BJ (cell line): Measurements from ENCODE around the gene GOLGA3. TPM values are rescaled to one million over a fixed set of nuclear protein-coding genes. Genes with fewer than 3 reads are reported as not detected.
A peak's percentile ranks its signal among the peaks of the same experiment; 100 is the strongest.

ENCODE experiments used
- CTCF ChIA-PET: fragments of 350-600 bp; formaldehyde crosslinking; extraction: SDS; loops from one replicate; lab custom pipeline; 2021; ENCODE audit warnings: antibody characterized with exemption, inconsistent platforms; lab: Yijun Ruan, JAX
- POLR2A ChIA-PET: fragments of 300-600 bp; sonication (Branson Sonifier 250); formaldehyde crosslinking; extraction: SDS; loops from one replicate; lab custom pipeline; 2021; ENCODE audit warnings: antibody characterized with exemption; lab: Charles Lee
- DNase-seq: peaks from one replicate; pipeline ENCODE4 v3.0.0-alpha.2; 2011; ENCODE audit warnings: low read depth
- H3K27me3 ChIP-seq: 2 replicates; pipeline ENCODE4 v1.6.0; 2011; ENCODE audit warnings: low read length; ENCODE audit not compliant: control insufficient read depth, insufficient read depth
- H3K36me3 ChIP-seq: 2 replicates; pipeline ENCODE4 v1.5.1; 2011; ENCODE audit warnings: low read length; ENCODE audit not compliant: control insufficient read depth, insufficient read depth
- H3K4me3 ChIP-seq: 2 replicates; pipeline ENCODE4 v1.5.1; 2011; ENCODE audit warnings: low read depth, mild to moderate bottlenecking, control low read depth, low read length
- polyA plus RNA-seq: library from polyadenylated mRNA; depleted of rRNA; stranded (reverse); fragments of >200 nt; gene quantifications from 2 replicates; pipeline ENCODE4 v1.2.3, GENCODE V29; 2011
- TF ChIP-seq, protein P1 (sequence below): IDR thresholded peaks from 2 replicates; pipeline ENCODE4 v1.5.1; 2011; ENCODE audit warnings: low read depth, mild to moderate bottlenecking, control low read depth, inconsistent platforms, low read length, moderate library complexity; ENCODE audit not compliant: insufficient read depth

Gene GOLGA3
- polyA plus RNA-seq, 1 experiment: 26.0 TPM

DNA sequence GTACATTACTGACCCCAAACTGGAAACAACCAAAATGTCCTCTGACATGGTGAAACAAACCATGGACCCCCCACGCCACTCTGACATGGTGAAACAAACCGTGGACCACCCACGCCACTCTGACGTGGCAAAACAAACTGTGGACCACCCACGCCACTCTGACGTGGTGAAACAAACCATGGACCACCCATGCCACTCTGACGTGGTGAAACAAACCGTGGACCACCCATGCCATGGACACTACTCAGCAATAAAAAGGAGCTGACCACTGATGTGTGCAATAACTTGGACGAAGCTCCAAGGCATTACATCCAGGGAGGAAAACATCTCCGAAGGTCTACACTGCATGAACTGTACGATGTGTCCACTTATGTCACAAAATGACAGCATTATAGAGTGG lies 3.1 kb upstream of the GOLGA3 start:
- no peak overlapping the region for H3K4me3 ChIP-seq
- H3K36me3 ChIP-seq: peaks cover 7% of the 10 kb centered on the region; the same call in 1 of the 2 replicates
- H3K27me3 ChIP-seq: no peaks in the 10 kb centered on the region
- no peak for DNase-seq
- TF ChIP-seq, protein P1, sequence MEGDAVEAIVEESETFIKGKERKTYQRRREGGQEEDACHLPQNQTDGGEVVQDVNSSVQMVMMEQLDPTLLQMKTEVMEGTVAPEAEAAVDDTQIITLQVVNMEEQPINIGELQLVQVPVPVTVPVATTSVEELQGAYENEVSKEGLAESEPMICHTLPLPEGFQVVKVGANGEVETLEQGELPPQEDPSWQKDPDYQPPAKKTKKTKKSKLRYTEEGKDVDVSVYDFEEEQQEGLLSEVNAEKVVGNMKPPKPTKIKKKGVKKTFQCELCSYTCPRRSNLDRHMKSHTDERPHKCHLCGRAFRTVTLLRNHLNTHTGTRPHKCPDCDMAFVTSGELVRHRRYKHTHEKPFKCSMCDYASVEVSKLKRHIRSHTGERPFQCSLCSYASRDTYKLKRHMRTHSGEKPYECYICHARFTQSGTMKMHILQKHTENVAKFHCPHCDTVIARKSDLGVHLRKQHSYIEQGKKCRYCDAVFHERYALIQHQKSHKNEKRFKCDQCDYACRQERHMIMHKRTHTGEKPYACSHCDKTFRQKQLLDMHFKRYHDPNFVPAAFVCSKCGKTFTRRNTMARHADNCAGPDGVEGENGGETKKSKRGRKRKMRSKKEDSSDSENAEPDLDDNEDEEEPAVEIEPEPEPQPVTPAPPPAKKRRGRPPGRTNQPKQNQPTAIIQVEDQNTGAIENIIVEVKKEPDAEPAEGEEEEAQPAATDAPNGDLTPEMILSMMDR: no peak
- ChIA-PET CTCF (no interaction called here), POLR2A (no interaction called here)

DNA sequence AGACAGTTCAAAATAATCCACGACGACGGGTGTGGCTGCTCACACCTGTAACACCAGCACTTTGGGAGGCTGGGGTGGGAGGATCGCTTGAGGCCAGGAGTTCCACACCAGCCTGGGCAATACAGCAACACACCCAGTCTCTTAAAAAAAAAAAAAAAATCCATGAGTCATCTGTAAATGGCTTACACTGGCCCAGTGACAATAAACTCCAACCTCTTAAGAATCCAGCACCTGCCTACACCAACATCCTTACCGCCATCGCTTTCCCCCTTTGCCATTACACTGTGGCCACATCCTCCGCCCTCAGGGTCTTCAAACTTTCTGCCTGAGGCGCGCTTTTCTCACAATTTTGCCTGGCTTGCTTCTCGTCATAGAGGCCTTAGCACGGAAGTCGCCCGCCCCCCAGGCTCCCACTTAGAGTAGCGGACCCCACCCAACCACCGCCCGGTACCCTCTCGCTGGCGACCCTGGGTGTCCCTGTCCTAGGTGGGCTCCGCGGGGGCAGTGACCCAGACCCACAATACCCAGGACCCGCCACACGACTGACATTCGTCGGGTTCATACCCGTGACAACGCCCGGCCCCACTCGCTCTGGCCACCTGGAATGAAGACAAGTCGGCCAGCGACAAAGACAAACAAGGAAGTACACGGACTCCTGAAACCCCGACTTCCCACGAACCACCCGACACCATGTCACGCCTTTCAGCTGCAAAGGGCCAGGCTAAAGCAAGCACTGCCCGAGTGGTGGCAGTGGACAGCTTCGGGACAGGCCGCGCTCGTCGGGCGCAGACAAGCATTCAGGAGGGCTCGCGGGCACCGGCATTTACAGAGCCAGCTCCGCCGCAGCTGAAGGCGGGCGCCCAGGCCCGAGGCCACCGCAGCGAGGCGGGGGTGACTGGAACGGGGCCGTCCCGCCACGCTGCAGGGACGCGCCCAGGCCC lies 636 bp downstream of the GOLGA3 start:
- H3K4me3 ChIP-seq: peak overlapping the region; percentile 96
- TF ChIP-seq, protein P1: no peak; the same call in 1 of the 2 replicates
- POLR2A ChIA-PET: no interaction called here
- peak; percentile 23 for DNase-seq
- CTCF ChIA-PET: no interaction called here
- no peaks in the 10 kb centered on the region for H3K27me3 ChIP-seq
- peaks cover 15% of the 10 kb centered on the region for H3K36me3 ChIP-seq

DNA sequence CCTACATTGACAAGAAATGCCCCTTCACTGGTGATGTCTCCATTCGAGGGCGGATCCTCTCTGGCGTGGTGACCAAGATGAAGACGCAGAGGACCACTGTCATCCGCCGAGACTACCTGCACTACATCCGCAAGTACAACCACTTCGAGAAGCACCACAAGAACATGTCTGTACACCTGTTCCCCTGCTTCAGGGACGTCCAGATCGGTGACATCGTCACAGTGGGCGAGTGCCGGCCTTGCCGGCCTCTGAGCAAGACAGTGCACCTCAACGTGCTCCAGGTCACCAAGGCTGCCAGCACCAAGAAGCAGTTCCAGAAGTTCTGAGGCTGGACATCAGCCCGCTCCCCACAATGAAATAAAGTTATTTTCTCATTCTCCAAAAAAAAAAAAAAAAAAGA lies 2.8 kb downstream of the GOLGA3 start:
- Histone ChIP-seq H3K27me3 (no peaks in the 10 kb centered on the region), H3K4me3 (no peak overlapping the region), H3K36me3 (peaks cover 22% of the 10 kb centered on the region)
- CTCF ChIA-PET: no interaction called here
- POLR2A ChIA-PET: no interaction called here
- TF ChIP-seq, protein P1: no peak
- no peak for DNase-seq

DNA sequence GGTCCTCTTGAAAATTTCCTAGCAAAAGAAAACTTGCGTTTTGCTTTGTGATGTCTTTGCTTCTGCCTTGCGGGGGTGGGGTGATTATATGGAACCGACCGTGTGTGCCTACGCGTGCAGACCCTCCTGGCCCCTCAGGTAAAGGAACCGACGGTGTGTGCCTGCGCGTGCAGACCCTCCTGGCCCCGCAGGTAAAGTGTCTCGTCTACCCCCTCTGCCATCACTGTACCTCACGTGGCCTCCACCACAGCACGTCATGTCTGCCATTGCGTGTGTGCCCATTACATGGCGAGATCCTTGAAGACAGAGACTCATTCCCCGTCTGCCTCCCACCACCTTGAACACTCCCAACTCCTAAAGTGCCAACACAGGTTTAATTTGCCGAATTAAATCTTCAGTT lies 3.6 kb downstream of the GOLGA3 start:
- POLR2A ChIA-PET: no interaction called here
- no peak for DNase-seq
- Histone ChIP-seq H3K36me3 (peaks cover 22% of the 10 kb centered on the region), H3K27me3 (no peaks in the 10 kb centered on the region), H3K4me3 (no peak overlapping the region)
- TF ChIP-seq, protein P1: no peak
- CTCF ChIA-PET: no interaction called here

DNA sequence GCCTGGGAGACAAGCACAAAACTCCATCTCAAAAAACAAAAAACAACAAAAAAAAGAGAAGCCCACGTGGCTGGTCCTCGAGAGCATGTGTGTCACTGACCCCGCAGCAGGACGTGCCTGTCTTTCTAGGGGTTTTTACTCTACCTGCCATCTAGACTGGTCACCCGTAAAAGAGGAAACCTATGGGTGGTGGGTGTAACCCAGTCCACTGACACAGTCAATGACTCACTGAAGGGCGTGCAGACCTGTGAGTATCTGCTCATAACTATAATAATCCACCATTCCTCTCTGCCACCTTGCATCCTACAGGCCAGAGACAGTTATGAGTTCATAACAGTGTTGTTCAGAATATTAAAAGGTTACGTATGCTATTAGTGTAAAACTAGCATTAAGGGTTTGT lies 4.6 kb downstream of the GOLGA3 start:
- no peak for DNase-seq
- ChIA-PET CTCF (no interaction called here), POLR2A (no interaction called here)
- TF ChIP-seq, protein P1: no peak
- no peak overlapping the region for H3K4me3 ChIP-seq
- no peaks in the 10 kb centered on the region for H3K27me3 ChIP-seq
- peaks cover 26% of the 10 kb centered on the region for H3K36me3 ChIP-seq
